Right ventricle myocardium inferior (tissue), 1 donor: ENCODE results near the gene ANKRD60. TPM values are rescaled to one million over a fixed set of nuclear protein-coding genes. Genes with fewer than 3 reads are reported as not detected.
A peak's percentile ranks its signal among the peaks of the same experiment; 100 is the strongest.

Experiments used
- ATAC-seq: fragments of 200-7000 bp; cut with Tn5 transposase; one replicate; pipeline ENCODE4 v1.9.1; 2020; ENCODE audit warnings: mild to moderate bottlenecking, moderate library complexity
- DNase-seq: peaks from one replicate; pipeline ENCODE4 v3.0.0; 2021; ENCODE audit errors: missing footprints
- intact Hi-C: fragments of 100-400 bp; cut with DNase I; formaldehyde crosslinking; loops from one replicate; pipeline ENCODE4 v1.11.0; 2022
- long read RNA-seq: library from polyadenylated mRNA; unstranded; transcript quantifications from one replicate; pipeline ENCODE4 v2.0.0, GENCODE V29; 2021
- total RNA-seq: library from RNA; stranded (reverse); fragmentation: NEBNext Ultra II Directional; extraction: Animal tissue kit (Norgen Biotek cat#: 25700); gene quantifications from one replicate; pipeline ENCODE4 v1.2.1, GENCODE V29; 2021
- donor health status: DM: no; HTN: yes; CAD: no; lungs with severe emphysema.

Gene ANKRD60, protein sequence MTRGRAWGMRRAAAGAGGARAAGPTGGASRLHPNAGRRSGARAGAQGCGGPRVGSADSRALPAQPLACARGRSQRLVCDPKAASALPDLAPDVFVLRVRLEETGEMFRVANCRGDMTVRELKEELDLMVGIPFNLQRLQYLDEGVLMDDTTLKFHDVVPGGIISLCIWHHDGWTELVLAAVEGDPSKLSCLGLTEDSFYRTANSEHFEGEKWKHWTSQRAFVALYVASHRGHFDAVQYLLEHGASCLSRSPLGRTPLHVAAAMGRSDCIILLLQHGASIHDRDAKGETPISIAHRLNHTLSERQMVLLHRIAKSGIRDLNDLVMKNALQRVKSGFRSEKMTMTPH
- not detected for total RNA-seq
- long read RNA-seq: 0 reads

DNA sequence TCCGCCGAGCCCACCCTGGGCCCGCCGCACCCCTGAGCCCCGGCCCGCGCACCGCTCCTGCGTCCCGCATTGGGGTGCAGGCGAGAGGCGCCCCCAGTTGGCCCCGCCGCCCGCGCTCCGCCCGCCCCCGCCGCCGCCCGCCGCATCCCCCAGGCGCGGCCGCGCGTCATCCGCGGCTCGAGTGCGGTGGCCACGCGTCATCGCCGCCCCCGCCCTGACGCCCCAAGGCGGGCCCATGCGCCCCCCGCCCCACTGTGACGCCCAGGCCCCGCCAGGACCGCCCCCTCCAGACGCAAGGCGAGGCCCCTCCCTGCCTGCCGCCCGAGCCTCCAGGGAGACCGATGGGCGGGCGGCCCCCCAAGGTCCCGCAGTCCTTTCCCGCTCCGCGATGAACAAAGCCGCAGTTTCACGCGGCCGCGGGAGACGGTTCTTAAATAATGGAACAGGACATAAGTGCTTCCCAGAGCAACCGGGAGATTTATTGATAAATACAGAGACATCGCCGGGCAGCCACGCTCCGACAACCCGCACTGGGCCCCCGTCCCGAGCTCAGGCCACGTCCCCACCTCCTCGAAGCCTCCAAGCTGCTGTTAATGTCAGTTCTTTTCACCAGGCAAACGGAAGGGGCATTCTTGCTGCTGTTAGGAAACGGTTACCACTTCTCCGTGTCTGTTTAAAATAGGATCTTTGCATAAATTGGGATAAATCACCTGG, at the start of gene ANKRD60:
TSS of gene ANKRD60 (minus strand) at position 170 of the 714 bp plus-strand sequence. CDS start at position 170, 0 bp downstream.
- no peak for DNase-seq
- ATAC-seq: peak; percentile 24
- intact Hi-C loops: no loop called here

DNA sequence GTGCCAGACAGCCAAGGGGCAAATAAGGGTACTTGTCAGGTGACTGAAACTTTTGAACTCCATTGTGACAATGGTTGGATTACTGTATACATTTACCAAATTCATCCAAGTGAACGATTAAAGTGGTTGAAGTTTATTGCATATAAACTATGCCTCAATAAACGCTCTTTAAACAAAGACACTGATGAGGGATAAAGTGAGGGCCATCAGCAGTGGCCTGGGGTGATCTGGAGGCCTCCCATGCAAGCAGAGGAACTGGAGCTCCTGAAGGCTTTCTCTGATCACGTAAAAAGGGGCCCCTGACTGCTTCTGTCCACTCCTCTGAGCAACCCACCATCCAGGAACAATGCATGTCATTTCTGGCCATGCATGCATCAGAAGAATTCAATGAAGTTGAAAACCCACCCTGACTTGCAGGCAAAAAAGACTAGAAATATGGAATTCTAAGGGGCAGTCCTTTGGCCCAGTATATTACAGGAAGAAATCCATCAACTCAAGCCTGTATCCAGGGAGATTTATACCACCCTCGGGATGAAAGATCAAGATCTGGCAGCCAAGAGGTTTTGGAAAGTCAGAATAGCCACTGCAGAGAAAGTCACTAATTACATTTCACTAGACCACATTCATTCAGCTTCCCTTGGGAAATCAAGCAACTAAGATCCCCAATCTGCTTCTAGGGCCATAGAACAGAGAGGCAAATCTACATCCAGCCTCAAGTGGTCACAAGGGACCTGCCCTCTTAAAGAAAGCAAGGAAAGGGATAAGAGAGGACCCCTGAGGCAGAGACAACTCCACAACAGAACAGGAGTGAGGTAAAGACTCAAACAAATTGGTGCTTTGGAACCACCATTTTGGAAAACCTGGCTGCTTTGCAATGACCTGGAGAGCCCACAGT, 49.4 kb upstream of the ANKRD60 start:
- no peak for DNase-seq
- intact Hi-C loops: no loop called here
- no peak for ATAC-seq

DNA sequence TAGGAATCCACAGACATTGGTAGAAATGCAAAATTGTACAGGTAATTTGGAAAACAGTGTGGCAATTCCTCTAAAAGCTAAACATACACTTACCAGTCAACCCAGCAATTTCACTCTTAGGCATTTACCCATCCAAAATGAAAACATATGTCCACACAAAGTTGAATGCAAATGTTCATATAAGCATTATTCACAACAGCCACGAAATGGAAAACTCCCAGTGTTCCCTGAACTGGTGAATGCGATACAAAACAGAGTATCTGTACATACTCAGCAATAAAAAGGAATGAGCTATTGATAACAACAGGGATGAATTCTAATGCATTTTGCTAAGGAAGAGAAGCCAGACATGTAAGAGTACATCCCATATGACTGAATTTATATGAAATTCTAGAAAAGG, 48.7 kb upstream of the ANKRD60 start:
- intact Hi-C loops: no loop called here
- DNase-seq (no peak), ATAC-seq (no peak)

DNA sequence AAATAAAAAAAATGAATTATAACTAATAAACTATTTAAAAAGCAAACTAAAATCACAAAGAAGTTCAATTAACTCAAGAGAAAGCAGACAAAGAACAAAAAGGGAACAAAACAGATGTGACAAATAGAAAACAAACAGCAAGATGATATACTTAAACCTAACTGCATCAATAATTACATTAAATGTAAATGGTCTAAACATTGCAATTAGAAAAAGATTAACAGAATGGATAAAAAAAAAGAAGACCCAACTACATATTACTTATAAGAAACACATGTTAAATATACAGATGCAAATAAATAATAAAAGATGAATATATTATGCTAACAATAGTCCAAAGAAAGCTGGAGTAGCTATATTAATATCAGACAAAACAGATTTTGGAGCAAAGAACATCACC, 45.9 kb upstream of the ANKRD60 start:
- ATAC-seq (no peak), DNase-seq (no peak)
- intact Hi-C loops: no loop called here

DNA sequence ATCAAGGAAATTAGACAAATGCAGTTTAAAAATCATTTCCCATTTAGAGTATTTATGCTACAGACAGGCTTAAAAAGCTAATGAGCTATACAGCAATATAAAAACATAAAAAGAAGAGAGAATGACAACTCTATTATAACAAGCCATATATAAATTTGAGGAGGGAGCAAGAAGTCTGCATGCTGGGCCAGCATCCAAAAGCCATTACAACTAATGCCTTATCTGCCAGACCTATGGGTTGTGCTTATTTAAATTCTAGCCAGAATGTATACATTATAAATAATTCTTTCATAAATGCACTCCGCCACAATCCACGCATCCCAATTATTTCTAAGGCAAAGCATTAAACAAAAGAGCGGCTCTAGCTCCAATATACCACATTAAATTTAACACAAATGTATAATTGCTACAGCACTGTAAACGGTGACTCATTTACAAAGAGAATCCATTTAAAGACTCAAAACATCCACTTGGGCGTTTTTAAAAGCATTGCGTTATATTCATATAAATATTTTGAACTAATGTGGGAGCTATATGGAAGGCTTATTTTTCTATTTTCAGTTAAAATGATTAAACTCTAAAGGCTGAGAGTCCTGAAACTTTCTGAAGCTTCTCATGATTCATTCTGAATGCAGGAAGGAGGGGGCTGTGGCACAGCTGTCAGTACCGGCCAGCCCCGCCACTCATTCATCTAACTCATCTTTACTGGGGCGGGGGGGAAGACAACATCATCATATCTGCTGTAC, 43.3 kb upstream of the ANKRD60 start:
- intact Hi-C loops: no loop called here
- ATAC-seq (no peak), DNase-seq (no peak)

DNA sequence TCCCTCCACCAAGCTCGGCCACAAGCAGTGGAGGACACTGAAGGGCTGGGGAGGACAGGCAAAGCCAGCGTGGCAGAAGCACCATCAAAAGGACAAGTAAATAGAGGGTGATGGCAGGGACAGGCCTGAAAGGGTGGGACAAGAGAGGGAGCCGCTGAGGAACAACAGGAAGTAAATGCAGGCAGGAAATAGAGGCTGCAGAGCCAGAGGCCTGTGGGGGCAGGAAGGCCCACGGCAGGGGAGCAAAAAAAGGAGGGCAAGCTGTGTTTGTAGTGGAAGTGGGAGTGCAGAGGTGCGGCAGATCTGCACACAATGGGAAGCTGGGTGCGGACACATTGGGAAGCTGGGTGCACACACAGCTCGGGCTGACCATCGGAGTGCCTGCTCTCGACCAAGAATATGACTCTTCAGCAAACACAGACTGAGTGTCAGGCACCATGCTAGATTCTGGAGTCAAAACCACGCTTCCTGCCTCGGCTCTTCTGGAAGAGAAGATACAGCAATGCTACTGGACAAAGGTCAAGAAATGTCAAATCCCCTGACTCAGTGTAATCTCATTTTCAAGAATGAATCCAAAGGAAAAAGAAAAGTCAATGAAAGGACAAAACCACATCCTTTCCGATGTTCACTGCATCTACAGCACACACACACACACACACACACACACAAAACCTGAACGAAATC, 40.6 kb upstream of the ANKRD60 start:
- no peak for ATAC-seq
- intact Hi-C loops: no loop called here
- DNase-seq: no peak

DNA sequence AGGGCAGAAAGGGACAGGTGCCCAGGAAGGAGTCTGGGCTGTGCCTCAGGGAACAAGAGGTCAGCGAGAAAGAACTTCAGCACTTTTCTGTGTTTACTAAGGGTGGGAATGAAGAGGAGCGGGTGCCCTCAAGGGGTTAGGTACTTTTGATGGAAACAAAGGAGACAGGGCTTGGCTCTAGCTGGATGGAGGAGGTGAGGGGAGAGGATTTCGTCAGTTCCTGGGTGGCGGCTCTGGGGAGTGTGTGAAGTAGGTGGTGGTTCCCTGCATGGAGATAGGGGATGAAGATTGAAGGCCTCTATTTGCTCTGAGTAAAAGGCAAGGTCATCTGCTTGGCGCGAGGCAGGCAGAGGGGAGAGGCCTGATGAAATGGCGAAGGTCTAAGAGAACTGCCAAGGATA, 40.0 kb upstream of the ANKRD60 start:
- DNase-seq: no peak
- ATAC-seq: no peak
- intact Hi-C loops: no loop called here

DNA sequence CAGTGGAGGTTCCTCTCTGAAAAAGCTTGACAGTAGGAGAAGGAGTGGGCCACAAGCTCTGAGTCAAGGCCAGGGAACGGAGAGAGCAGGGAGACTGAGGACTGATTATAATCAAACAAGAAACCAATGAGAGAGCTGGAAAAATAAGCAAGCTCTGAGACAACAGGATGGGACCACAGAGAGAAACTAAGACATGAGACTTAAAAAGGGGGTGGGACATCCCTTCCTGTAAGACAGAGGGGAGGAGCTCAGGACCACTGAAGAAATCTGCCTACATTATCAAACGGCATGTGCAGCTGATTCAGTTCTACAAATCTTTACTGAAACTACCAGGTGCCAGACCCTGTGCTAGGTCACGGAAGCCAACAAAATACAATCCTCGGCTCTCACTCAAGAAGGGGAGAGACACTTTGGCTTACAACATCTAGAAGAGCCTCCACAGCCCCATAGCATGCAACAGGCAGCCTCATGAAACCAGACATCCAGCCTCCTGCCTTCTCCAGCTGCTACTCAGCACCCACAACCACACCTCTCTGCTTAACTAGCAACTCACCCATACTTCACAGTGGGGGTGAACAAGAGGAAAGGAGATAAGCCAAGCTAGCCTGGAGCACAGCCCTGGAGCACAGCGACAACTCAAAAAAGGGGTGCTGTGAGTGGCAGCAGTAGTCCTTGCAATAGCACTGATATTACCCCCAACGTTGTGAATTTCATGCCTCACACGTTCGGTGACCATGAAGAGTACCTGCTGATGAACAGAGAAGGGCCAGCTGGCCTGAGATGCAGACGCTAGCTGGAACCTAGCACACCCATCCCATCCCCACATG, 39.1 kb upstream of the ANKRD60 start:
- DNase-seq (no peak), ATAC-seq (no peak)
- intact Hi-C loops: no loop called here

DNA sequence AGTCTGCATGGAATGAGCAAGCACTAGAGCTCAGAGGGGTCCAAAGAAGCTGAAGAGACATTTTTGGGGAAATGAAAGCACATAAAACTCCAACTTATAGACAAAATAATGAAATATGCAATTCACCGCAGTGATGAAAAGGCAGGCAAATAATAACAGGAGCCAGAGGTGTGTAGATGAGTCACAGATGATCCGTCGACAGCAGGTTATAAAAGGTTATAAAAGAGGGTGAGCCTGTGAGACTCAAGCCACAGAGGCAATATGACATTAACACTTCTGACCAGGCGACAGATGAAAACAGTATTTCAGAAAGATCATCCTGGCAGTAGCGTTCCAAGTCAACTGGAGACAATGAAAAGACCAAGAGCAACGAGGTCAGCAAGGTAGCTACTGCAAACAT, 35.8 kb upstream of the ANKRD60 start:
- intact Hi-C loops: no loop called here
- ATAC-seq (no peak), DNase-seq (no peak)

DNA sequence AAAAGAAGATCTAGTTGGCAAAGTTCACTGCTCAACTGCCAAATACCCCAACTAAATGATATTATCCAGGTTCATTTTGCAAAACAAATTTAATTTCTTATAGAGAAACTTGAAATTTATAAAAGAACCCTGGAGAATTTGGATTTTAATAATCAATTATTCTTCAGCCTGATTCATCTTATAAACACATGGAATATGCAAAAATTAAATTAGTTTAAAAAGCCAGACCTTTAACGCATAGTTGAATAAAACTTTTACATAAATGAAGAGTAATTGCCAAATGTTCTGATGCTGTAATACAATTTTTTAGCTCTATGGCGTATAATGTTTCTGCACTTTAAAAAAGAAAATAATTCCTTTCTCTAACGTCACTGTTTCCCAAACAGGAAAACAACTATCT, 33.2 kb upstream of the ANKRD60 start:
- DNase-seq (no peak), ATAC-seq (no peak)
- intact Hi-C loops: no loop called here

DNA sequence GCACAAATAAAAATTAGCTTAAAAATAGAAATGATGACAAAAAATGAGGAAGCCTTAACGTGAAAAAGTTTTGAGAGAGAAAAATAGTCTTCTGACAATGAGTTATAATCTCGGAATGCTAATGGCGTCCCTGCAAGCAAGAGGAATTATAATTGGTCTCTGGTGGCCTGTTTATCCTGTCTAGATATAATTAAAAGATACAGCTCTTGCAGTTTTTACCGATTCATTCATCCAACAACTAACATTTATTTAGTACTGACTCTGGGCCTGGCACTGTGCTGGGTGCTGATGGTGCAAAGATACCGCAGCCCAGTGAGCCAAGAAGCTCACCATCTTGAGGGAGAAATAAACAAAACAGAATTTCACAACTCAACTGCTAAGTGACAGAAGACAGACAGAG, 31.6 kb upstream of the ANKRD60 start:
- DNase-seq (no peak), ATAC-seq (no peak)
- intact Hi-C loops: no loop called here

DNA sequence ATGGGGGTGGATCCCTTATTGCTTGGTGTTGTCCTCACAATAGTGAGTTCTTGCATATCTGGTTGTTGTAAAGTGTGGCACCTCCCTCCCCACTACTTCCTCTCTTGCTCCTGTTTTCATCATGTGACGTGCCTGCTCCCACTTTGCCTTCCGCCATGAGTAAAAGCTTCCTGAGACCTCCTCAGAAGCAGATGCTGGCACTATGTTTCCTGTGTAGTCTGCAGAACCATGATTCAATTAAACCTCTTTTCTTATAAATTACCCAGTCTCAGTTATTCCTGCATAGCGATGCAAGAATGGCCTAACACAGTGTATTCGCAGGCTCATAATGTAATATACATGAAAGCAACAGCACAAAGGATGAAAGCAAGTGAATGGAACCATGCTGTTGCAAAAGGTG, 28.4 kb upstream of the ANKRD60 start:
- intact Hi-C loops: no loop called here
- ATAC-seq: no peak
- DNase-seq: no peak

DNA sequence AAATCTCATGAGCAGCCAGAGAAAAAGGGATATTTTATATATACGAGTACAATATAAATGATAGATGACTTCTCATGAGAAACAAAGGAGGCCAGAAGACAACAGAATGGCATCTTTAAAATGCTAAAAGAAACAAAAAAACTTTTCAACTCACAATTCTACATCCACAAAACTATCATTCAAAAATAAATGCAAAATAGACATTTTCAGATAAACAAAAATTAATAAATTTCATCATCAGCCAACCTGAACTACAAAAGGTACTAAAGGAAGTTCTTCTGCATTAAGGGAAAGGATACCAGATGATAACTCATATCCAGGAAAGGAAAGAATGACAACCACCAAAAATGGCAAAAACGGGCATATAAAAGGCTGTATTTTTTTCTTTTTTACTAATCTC, 27.9 kb upstream of the ANKRD60 start:
- ATAC-seq (no peak), DNase-seq (no peak)
- intact Hi-C loops: no loop called here

DNA sequence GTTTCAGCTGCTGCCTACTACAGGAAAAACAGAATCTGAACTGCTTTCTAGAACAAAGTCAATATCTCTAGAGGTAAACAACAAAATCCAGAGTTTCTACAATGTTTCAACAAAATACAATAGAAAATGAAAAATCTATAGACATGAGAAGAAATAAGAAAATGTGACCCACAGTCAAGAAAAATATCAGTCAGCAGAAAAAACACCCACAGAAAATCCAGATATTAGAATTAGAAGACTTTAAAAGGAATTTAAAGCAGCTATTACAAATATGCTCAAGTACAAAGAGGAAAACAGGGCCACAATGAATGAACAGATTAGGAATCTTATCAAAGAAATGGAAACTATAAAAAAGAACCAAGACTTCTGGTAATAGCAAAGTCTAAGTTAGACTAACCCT, 26.4 kb upstream of the ANKRD60 start:
- ATAC-seq (no peak), DNase-seq (no peak)
- intact Hi-C loops: no loop called here

DNA sequence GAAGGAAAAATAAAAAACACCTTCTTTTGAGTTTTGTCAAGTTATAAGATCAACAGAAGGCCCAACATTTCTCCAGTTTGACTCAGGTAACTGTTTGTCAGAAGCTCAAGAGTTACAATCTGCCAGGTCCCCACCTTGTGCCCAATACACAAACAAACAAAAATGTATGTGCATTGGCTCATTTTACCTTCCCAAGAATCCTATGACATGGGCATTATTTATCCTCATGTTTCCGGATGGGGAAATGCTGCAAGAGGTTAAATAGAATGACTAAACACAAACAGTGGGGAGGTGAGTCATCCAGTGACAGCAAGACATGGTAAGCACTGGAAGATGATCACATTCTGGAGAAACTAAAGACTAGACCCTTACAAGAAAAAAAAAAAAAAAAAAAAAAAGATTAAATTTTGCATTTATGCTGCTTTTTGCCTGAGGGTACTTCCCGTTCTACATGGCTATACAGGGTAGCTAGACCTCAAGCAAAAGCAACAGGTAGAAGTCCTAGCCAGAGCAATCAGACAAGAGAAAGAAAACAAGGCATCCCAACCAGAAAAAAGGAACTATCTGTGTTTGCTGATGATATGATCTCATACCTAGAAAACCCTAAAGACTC, 23.6 kb upstream of the ANKRD60 start:
- ATAC-seq (no peak), DNase-seq (no peak)
- intact Hi-C loops: no loop called here

DNA sequence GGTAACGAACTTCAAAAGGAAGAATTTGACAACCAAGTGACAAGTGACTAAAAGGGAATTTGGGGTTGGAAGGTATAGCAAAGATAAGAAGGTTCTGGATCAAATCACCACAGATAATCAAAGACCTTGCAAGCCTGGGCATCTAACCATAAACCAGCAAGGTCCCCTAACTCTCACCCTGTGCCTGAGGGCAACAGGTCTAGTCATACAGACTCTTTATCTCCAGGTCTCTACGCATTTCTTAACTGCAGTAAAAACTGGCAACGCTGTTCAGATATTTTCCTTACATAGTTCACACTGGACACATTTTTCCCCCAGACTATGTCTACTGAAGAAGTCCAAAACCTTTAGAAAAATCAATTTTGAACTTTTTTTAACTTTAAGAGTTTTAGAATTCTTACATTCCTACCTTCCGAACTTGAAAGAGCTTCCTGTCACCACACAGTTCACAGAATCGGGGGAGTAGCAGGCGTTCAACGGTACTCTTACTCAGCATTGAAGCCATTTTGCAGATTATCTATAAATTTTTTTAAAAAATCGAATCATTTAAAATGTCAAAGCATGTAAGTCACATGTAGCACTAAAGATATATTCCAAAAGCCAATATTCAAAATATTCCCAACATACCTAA, 23.0 kb upstream of the ANKRD60 start:
- intact Hi-C loops: no loop called here
- ATAC-seq: no peak

DNA sequence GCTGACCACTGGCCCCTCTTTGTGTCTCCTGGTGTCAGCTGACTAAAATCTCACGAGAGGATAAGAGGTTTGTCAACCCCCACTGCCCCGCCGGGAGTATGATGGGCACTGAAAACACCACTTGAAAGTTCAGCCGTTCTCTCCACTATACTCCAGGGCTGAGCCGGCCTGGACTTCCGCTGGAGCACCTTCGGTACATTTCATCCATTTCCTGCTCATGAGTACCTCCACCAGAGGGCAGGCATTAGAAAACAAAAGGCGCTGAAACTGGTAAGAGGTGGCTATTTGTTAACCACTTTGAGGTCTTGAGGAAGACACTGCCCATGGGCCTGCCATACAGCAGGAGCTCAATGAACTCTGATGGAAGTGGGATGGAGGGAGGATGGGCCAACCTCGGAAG, 17.9 kb upstream of the ANKRD60 start:
- ATAC-seq: no peak
- DNase-seq: no peak
- intact Hi-C loops: no loop called here

More for the DNA sequence above, 23.0 kb upstream of the ANKRD60 start:
- DNase-seq: no peak
